SJCRH30 (cell line): Measurements from ENCODE around the gene GKN2. TPM values are rescaled to one million over a fixed set of nuclear protein-coding genes. Genes with fewer than 3 reads are reported as not detected.

Experiments used
- DNase-seq, 2 experiments: peaks; one replicate each; pipeline ENCODE4 v3.0.0-alpha.2; 2015 to 2020
- H3K27ac ChIP-seq: fragments of 250-450 bp; sonication (Bioruptor Pico); 2 replicates; pipeline ENCODE4 v1.5.1; 2020; ENCODE audit warnings: mild to moderate bottlenecking, moderate library complexity
- H3K27me3 ChIP-seq: fragments of 250-450 bp; sonication (Bioruptor Pico); 2 replicates; pipeline ENCODE4 v1.5.1; 2020; ENCODE audit warnings: mild to moderate bottlenecking, moderate library complexity
- H3K36me3 ChIP-seq: fragments of 250-450 bp; sonication (Bioruptor Pico); 2 replicates; pipeline ENCODE4 v1.5.1; 2020; ENCODE audit warnings: mild to moderate bottlenecking, moderate library complexity
- H3K4me1 ChIP-seq: fragments of 250-450 bp; sonication (Bioruptor Pico); 2 replicates; pipeline ENCODE4 v1.5.1; 2020; ENCODE audit warnings: mild to moderate bottlenecking, moderate library complexity
- H3K4me3 ChIP-seq: fragments of 250-450 bp; sonication (Bioruptor Pico); 2 replicates; pipeline ENCODE4 v1.5.1; 2020; ENCODE audit warnings: mild to moderate bottlenecking, moderate library complexity
- H3K9me3 ChIP-seq: fragments of 250-450 bp; sonication (Bioruptor Pico); replicated peaks from 2 replicates; pipeline ENCODE4 v1.5.1; 2020; ENCODE audit warnings: mild to moderate bottlenecking, moderate library complexity
- total RNA-seq: library from RNA; depleted of rRNA; stranded (reverse); fragments of >200 nt; shearing (Covaris generic); gene quantifications from 2 replicates; pipeline ENCODE4 v1.2.3, GENCODE V29; 2014

Gene GKN2
- total RNA-seq, 1 experiment from 2014 or later = not detected

DNA sequence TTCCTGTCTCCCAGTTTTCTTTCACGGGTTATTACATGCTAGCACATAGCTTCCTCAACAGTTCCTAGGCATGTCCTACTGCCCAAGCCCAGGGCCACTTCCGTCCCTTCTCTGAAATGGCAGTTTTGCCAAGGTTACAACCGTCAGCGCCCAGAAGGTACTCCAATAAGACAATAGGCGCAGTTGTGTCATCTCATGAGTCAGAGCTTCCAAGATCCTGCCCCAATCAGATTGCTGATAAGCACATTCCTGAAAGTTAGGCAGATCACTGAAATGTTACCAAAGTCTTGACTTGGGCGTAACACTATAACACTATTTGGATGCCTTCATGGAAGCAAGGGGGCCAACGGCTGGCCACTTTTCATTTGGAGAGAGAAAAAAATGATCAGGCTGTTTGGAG, 34.2 kb downstream of the GKN2 start:
- Histone ChIP-seq H3K4me1 (no peaks in the 10 kb centered on the region), H3K27me3 (no peaks in the 10 kb centered on the region), H3K36me3 (no peaks in the 10 kb centered on the region), H3K4me3 (no peak overlapping the region), H3K9me3 (no peaks in the 10 kb centered on the region), H3K27ac (no peak overlapping the region)
- DNase-seq = no peak

DNA sequence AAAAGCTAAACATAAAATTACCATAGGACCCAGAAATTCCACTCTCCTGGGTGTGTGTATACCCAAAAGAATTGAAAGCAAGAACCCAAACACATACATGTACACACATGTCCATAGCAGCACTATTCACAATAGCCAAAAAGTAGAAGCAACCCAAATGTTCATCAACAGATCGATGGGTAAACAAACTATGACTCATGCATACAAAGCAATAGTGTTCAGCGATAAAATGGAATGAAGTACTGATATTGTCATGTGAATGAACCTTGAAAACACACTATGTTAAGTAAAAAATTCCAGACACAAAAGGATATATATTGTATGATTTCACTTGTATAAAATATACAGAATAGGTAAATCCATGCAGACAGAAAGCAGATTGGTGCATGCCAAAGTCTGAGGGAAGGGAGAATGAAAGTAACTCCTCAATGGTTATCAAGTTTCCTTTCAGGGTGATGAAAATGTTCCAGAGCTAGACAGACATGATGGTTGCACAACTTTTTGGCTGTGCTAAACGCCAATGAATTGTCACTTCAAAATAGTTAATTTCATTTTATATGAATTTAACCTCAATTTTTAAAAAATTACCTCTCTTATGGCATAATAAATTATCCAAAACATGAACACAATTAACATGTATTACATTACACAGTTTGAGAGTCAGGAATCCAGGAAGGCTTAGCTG, 35.5 kb downstream of the GKN2 start:
- no peak overlapping the region for H3K27ac ChIP-seq
- no peak overlapping the region for H3K4me3 ChIP-seq
- no peak for DNase-seq
- no peaks in the 10 kb centered on the region for H3K36me3 ChIP-seq
- H3K4me1 ChIP-seq = no peaks in the 10 kb centered on the region
- no peaks in the 10 kb centered on the region for H3K9me3 ChIP-seq
- no peaks in the 10 kb centered on the region for H3K27me3 ChIP-seq

DNA sequence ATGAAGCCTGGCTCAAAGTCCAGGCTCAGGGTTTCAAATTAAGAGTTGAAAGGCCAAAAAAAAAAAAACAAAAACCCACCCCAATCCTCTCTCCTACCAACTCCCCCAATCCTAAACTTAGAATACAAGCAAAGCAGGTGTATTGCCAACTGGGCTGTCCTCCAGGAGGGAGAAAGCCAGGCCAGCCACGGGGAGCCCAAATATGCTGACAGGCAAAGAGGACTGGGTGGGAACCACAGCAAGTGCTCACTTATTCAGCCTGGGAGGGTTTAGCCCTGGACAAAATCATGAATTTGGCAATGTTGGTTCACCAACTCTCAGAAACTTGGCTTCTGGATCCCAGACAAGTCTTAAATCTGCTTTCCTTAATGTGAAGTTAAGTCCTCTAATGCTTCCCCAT, 36.5 kb downstream of the GKN2 start:
- H3K27ac ChIP-seq = no peak overlapping the region
- H3K4me1 ChIP-seq = no peaks in the 10 kb centered on the region
- no peaks in the 10 kb centered on the region for H3K9me3 ChIP-seq
- no peaks in the 10 kb centered on the region for H3K27me3 ChIP-seq
- no peaks in the 10 kb centered on the region for H3K36me3 ChIP-seq
- H3K4me3 ChIP-seq = no peak overlapping the region
- no peak for DNase-seq

DNA sequence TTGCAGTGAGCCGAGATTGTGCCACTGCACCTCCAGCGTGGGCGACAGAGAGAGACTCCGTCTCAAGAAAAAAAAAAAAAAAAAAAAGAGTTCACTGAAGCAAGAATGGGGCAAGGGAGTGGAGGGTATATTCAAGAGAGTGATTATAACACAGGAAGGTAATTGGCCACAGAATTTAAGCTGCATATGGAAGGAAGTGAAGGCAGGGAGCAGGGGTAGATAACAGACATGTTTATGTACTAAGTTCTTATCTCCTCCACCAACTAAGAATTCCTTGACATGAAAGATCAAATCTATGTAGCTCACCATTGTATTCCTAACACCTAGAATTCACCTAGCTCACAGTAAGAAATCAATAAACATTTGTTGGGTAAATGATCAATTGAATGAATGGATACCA, 37.3 kb downstream of the GKN2 start:
- Histone ChIP-seq H3K27me3 (no peaks in the 10 kb centered on the region), H3K27ac (no peak overlapping the region), H3K4me1 (no peaks in the 10 kb centered on the region; the same call in 1 of the 2 replicates), H3K36me3 (no peaks in the 10 kb centered on the region), H3K4me3 (no peak overlapping the region), H3K9me3 (no peaks in the 10 kb centered on the region)
- DNase-seq = no peak

DNA sequence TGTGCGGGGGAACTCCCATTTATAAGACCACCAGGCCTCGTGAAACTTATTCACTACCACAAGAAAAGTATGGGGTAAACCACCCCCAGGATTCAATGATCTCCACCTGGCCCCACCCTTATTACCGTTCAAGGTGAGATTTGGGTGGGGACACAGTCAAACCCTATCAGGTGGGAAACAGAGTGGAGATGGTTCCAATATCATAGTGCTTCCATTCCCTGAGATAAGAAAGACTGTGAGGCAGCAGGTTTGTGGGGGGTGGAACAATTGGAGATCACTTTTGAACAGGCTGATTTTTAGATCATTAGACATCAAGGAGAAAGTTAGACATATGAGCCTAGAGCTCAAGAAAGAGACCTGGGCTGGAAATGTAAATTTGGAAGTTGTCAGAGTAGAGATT, 39.3 kb downstream of the GKN2 start:
- H3K4me1 ChIP-seq = peaks cover 14% of the 10 kb centered on the region
- H3K9me3 ChIP-seq = no peaks in the 10 kb centered on the region
- no peak for DNase-seq
- H3K36me3 ChIP-seq = no peaks in the 10 kb centered on the region
- H3K4me3 ChIP-seq = no peak overlapping the region
- no peaks in the 10 kb centered on the region for H3K27me3 ChIP-seq
- no peak overlapping the region for H3K27ac ChIP-seq

DNA sequence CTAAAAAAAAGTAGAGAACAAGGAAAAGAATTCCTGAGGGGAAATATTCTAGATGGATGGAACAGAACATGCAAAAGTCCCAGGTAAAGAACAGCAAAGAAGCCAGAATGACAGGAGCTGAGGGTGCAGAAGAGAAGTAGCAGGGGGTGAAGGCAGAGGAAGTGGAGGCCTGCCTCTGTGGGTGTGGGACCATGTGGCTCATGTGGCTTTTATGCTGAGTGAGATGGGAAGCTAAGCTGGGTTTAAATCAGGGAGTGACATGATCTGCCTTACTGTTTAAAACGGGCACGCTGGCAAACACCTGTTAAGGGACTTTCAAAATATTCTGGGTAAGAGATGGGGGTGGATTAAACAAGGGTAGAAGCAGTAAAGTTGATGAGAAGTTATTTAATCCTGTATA, 40.0 kb downstream of the GKN2 start:
- Histone ChIP-seq H3K27me3 (no peaks in the 10 kb centered on the region), H3K4me3 (no peak overlapping the region), H3K9me3 (no peaks in the 10 kb centered on the region), H3K36me3 (no peaks in the 10 kb centered on the region), H3K27ac (no peak overlapping the region), H3K4me1 (peaks cover 18% of the 10 kb centered on the region)
- DNase-seq = no peak

DNA sequence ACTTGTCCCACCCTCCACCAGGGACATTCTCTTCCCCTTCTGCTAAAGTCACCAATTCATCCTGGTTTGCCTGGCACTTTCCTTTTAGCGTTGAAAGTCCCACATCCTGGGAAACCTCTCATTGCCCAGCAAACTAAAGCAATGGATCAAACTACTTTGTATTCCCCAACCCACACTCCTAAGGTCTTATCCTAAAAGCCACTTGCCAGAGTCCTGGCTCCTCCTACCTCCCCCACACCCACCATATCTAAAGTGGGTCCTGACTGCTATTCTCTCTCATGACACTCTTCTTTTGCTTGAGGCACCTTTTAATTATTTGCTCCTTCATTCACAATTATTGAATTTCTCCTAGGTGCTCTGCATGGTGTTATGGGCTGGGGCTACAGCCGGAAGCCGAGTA, 40.6 kb downstream of the GKN2 start:
- no peak overlapping the region for H3K27ac ChIP-seq
- DNase-seq = no peak

DNA sequence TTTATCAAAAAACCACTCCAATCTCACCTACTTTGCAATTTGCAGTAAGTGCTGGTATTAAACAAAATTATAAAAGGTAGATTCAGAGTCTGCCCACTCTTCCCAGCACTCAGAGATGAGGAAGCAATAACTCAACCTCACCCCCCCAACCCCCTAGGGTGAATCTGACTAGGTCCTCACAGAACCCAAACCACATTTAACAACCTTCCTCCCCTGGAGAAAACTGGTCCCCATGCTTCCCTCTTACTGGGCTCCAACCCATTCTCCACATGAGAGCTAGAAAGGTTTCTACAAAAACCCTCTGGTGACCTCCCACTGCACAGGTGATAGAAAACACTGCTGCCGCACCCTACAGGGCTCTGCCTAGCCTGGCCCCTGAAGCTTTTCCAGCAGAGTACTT, 41.0 kb downstream of the GKN2 start:
- Histone ChIP-seq H3K27ac (no peak overlapping the region), H3K36me3 (no peaks in the 10 kb centered on the region), H3K4me3 (no peak overlapping the region), H3K4me1 (peaks cover 18% of the 10 kb centered on the region), H3K9me3 (no peaks in the 10 kb centered on the region), H3K27me3 (no peaks in the 10 kb centered on the region)
- DNase-seq = no peak

More for the DNA sequence above, 40.6 kb downstream of the GKN2 start:
- peaks cover 18% of the 10 kb centered on the region for H3K4me1 ChIP-seq
- H3K36me3 ChIP-seq = no peaks in the 10 kb centered on the region
- no peak overlapping the region for H3K4me3 ChIP-seq
- H3K27me3 ChIP-seq = no peaks in the 10 kb centered on the region
- H3K9me3 ChIP-seq = no peaks in the 10 kb centered on the region

DNA sequence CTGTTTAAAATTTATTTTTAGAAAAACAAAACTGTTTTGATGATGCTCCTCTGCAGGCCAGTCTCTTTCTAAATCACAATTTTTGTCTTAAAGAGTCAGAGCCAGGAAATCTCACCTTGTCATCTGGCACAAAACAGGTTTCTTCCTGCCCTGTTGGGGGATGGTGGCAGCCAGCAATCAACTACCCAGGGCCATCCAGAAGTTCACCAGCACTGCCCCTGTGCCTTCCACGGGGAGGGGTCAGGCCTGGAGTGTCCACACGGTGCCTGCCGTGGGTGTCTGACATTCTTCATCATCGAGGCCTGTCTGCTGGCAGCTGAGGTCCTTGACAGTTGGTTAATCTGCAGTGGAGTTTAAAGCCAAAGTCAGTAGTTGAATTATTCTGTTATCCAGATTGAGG, 41.4 kb downstream of the GKN2 start:
- Histone ChIP-seq H3K4me1 (peaks cover 22% of the 10 kb centered on the region), H3K9me3 (no peaks in the 10 kb centered on the region), H3K27me3 (no peaks in the 10 kb centered on the region), H3K4me3 (no peak overlapping the region), H3K27ac (no peak overlapping the region), H3K36me3 (no peaks in the 10 kb centered on the region)
- no peak for DNase-seq

DNA sequence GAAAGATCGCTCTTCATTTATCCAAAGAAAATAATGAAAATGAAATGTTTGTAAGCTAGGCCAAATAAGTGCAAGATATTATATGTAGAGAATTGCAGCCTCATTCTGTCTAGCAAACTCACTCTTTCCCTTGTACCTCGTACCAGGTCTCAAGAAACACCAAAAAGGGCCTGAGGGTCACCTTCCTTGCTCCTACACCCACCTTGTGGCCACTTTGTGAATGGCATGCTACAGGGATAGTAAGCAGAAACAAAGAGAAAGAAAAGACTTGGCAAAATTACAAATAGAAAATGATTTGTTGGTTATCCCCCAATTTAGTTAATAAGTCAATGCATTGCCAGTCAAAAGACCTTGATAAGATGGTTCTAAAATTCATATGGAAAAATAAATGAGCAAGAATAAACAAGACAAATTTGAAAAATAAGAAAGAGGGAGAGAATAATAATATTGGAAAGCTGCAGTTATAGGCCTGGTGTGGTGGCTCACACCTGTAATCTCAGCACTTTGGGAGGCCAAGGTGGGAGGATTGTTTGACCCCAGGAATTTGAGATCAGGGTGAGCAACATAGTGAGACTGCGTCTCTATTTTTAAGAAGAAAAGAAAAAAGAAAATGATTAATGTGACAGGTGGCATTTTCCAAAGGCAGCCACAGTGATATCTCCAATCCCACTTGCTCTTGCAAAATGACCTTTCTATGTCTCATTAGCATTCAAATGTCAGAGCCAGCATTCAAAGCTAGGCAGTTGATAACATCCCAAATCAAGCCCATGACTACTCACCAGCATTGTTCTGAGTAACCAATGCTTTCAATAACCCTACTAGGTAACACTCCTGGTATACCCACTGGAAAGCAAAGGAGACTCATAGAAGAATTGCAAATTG, 42.7 kb downstream of the GKN2 start:
- peak; percentile 84 to 94 for DNase-seq
- Histone ChIP-seq H3K9me3 (no peaks in the 10 kb centered on the region), H3K27ac (no peak overlapping the region), H3K4me1 (peaks cover 22% of the 10 kb centered on the region), H3K36me3 (no peaks in the 10 kb centered on the region), H3K4me3 (no peak overlapping the region), H3K27me3 (no peaks in the 10 kb centered on the region)

DNA sequence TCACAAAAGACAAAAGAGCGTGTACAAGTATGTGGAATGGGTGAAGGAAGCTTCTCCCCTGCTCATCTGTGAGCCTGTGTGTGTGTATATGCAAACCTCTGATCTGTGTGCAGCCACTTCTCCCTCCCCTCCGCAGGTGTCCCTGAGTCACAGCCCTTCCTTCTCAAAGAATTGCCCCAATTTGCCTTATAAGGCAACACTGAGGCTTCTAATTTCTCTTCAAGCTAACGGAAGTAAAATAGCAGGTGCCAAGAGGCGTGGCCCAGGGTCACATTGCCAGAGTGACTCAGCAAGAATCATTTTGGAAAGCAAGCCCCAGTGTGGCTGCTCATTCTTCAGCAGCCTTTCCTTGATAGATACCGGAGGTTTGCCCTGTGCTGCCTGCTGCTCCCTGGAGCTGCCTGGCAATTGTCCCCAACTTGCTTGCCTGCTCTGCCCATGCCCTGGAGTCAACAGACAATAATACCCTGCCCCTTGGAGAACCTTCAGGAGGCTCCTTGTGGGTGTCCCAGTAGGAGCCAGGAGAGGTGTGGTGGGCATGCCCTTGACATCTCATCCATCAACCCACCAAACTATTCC, 44.2 kb downstream of the GKN2 start:
- Histone ChIP-seq H3K4me1 (peaks cover 22% of the 10 kb centered on the region), H3K27me3 (no peaks in the 10 kb centered on the region), H3K36me3 (no peaks in the 10 kb centered on the region), H3K27ac (peak overlapping the region; percentile 54), H3K4me3 (no peak overlapping the region), H3K9me3 (peaks cover 6% of the 10 kb centered on the region; the same call in 1 of the 2 replicates)
- peak; percentile 76 to 84 for DNase-seq

DNA sequence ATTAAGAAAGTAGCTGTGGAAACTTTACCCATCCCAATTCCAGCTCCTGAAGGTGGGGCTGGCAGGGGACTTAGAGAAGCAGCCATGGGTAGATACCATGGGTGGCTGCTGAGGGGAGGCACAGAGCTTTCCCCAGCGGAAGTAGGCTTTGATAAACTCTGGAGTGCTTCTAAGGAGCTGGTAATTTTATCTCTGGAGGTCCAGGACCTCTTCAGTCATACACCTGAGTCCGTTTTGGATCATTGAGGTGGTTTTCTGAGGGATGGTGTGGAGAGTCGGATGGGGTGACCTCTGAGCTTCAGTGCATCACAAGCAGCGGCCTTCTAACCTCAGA, 44.8 kb downstream of the GKN2 start:
- H3K27ac ChIP-seq = no peak overlapping the region
- H3K27me3 ChIP-seq = no peaks in the 10 kb centered on the region
- peaks cover 6% of the 10 kb centered on the region; the same call in 1 of the 2 replicates for H3K9me3 ChIP-seq
- no peak for DNase-seq
- peaks cover 22% of the 10 kb centered on the region for H3K4me1 ChIP-seq
- H3K36me3 ChIP-seq = no peaks in the 10 kb centered on the region
- no peak overlapping the region for H3K4me3 ChIP-seq

DNA sequence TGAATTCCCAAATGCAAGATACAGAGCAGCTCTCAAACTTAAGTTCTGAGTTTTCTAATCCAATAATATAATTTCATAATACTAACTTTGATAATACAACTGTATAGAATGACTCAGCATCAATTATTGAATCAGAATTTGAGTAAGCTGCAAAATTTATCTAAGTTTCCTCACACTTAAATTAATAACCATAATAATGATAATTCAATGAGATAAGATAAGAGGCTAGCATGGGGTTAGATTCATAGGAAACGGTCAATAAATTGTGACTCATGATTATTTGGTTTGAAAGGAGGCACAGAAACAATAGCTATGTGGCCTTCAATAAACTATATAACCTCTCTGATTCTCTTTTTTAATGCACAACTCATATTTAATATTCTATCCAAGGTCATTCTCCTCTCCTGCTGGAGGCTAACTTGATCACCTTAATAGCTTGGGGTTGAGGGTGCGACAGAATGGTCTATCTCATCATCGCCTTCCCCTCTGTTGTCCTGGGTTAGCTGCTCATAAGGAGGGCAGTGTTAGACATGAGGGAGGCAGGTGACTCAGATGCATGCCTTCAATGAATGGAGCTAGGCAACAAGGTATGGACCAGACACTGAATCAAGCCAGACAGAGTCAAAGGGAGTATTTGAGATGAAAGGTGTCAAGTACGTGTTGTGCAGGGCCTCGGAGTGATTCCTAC, 45.3 kb downstream of the GKN2 start:
- no peak overlapping the region for H3K27ac ChIP-seq
- DNase-seq = no peak

DNA sequence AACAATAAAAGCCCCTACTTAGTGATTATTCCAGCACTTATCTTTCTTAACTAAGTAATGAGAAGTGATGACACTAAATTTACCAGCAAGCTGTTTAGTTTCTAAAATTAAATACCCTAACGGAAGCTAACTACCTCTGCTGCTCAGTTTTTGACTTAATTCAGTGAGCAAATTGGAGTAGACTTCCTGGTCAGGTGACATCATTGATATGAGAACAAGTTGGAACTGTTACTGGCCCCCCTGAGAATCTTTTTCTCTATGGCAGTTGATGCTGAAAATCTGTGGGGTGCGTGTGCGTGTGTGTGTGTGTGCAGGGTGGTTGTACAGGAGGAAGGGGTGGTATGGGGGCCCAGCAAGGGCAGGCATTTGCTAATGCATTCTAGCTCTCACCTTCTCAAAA, 46.0 kb downstream of the GKN2 start:
- no peaks in the 10 kb centered on the region for H3K27me3 ChIP-seq
- H3K4me3 ChIP-seq = no peak overlapping the region
- H3K36me3 ChIP-seq = no peaks in the 10 kb centered on the region
- H3K4me1 ChIP-seq = peaks cover 22% of the 10 kb centered on the region
- no peak for DNase-seq
- H3K27ac ChIP-seq = no peak overlapping the region
- peaks cover 6% of the 10 kb centered on the region; the same call in 1 of the 2 replicates for H3K9me3 ChIP-seq

More for the DNA sequence above, 45.3 kb downstream of the GKN2 start:
- H3K4me1 ChIP-seq = peaks cover 22% of the 10 kb centered on the region
- H3K9me3 ChIP-seq = peaks cover 6% of the 10 kb centered on the region; the same call in 1 of the 2 replicates
- no peak overlapping the region for H3K4me3 ChIP-seq
- no peaks in the 10 kb centered on the region for H3K27me3 ChIP-seq
- H3K36me3 ChIP-seq = no peaks in the 10 kb centered on the region

DNA sequence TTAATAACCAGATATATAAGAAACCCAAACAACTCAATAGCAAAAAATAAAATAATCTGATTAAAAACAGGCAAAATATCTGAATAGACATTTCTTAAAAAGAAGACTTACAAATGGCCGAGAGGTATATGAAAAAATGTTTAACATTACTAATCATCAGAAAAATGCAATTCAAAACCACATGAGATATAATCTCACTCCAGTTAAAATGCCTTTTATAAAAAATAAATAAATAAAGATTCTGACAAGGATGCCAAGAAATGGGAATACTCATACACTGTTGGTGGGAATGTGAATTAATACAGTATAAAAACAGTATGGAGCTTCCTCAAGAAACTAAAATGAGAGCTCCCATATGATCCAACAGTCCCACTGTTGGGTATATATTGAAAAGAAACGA, 47.6 kb downstream of the GKN2 start:
- no peak overlapping the region for H3K4me3 ChIP-seq
- no peaks in the 10 kb centered on the region for H3K36me3 ChIP-seq
- H3K9me3 ChIP-seq = peaks cover 10% of the 10 kb centered on the region
- H3K27me3 ChIP-seq = no peaks in the 10 kb centered on the region
- peaks cover 22% of the 10 kb centered on the region for H3K4me1 ChIP-seq
- DNase-seq = no peak
- no peak overlapping the region for H3K27ac ChIP-seq
